B cell (primary cell): ENCODE results near the gene SF3B5. TPM values are rescaled to one million over a fixed set of nuclear protein-coding genes. Genes with fewer than 3 reads are reported as not detected.

Experiments used
- ATAC-seq: fragments of 200-7000 bp; cut with Tn5 transposase; one replicate; pipeline ENCODE4 v1.10.0; 2021; ENCODE audit warnings: low read depth, mild to moderate bottlenecking, moderate number of reproducible peaks, moderate library complexity
- CTCF ChIA-PET: fragments of 350-600 bp; sonication (Branson Sonifier 250); formaldehyde crosslinking; loops from one replicate; lab custom pipeline; 2021; ENCODE audit warnings: antibody characterized with exemption, inconsistent platforms; lab: Charles Lee
- POLR2A ChIA-PET: fragments of 350-600 bp; sonication (Branson Sonifier 250); formaldehyde crosslinking; loops from one replicate; lab custom pipeline; 2021; ENCODE audit warnings: antibody characterized with exemption; lab: Charles Lee
- DNase-seq: peaks from one replicate; pipeline ENCODE4 v3.0.0; 2013
- H2AFZ ChIP-seq: 2 replicates; pipeline ENCODE4 v1.6.1; 2012; ENCODE audit warnings: mild to moderate bottlenecking, low read depth, low read length; ENCODE audit not compliant: insufficient read depth, poor library complexity, severe bottlenecking
- H3K27ac ChIP-seq, 2 donors: 1 replicate in 1 of 2; 2 replicates in 1 of 2; pipeline ENCODE4 v1.5.1; 2012 to 2013; ENCODE audit warnings: low read length in 2 of 2, mild to moderate bottlenecking in 2 of 2, moderate library complexity in 1 of 2
- H3K27me3 ChIP-seq, 4 experiments: fragments of 200-600 bp in 1 of 4; sonication (generic) in 1 of 4; replicated peaks in 1 of 4; 1 replicate in 2 of 4; 2 replicates in 2 of 4; pipeline versions ENCODE4 v1.6.1 to v1.7.0; 2013 to 2016; ENCODE audit warnings: low read length in 3 of 4, mild to moderate bottlenecking in 2 of 4, mixed read lengths in 1 of 4, moderate library complexity in 1 of 4; ENCODE audit not compliant: insufficient read depth in 4 of 4, control insufficient read depth in 3 of 4; ENCODE audit errors: control extremely low read depth in 1 of 4
- H3K36me3 ChIP-seq, 2 experiments: replicated peaks in 1 of 2; 1 replicate in 1 of 2; 2 replicates in 1 of 2; pipeline versions ENCODE4 v1.6.1 to v1.7.1; 2013; ENCODE audit warnings: low read length in 1 of 2; ENCODE audit not compliant: insufficient read depth in 2 of 2, control insufficient read depth in 1 of 2; ENCODE audit errors: control extremely low read depth in 1 of 2, extremely low read depth in 1 of 2
- H3K4me1 ChIP-seq, 2 donors: fragments of 200-600 bp in 1 of 2; sonication (generic) in 1 of 2; 1 replicate in 1 of 2; 2 replicates in 1 of 2; pipeline versions ENCODE4 v1.5.1 to v1.6.1; 2013 to 2017; ENCODE audit warnings: low read length in 2 of 2; ENCODE audit not compliant: control insufficient read depth in 2 of 2, insufficient read depth in 2 of 2
- H3K4me2 ChIP-seq: replicated peaks from 2 replicates; pipeline ENCODE3; 2012; ENCODE audit warnings: mild to moderate bottlenecking, low read depth, low read length; ENCODE audit not compliant: poor library complexity, severe bottlenecking
- H3K4me3 ChIP-seq, 5 experiments: fragments of 200-600 bp in 1 of 5; sonication (generic) in 1 of 5; 1 replicate in 3 of 5; 2 replicates in 2 of 5; pipeline versions ENCODE4 v1.5.1 to v1.7.0; 2011 to 2016; ENCODE audit warnings: low read length in 4 of 5, mild to moderate bottlenecking in 4 of 5, low read depth in 2 of 5, control low read depth in 1 of 5, moderate library complexity in 1 of 5; ENCODE audit not compliant: insufficient read depth in 1 of 5; ENCODE audit errors: control extremely low read depth in 1 of 5, extremely low read depth in 1 of 5
- H3K79me2 ChIP-seq: fragments of 200-600 bp; sonication (generic); one replicate; pipeline ENCODE4 v1.6.0; 2016; ENCODE audit warnings: low read length; ENCODE audit not compliant: control insufficient read depth, insufficient read depth
- H3K9ac ChIP-seq: fragments of 200-600 bp; sonication (generic); 2 replicates; pipeline ENCODE4 v1.6.1; 2017; ENCODE audit warnings: mild to moderate bottlenecking, low read length, moderate library complexity
- H3K9me3 ChIP-seq, 3 donors: one replicate each; pipeline versions ENCODE4 v1.6.1 to v1.7.1; 2013; ENCODE audit warnings: low read length in 2 of 3; ENCODE audit not compliant: control insufficient read depth in 2 of 3, insufficient read depth in 1 of 3; ENCODE audit errors: control extremely low read depth in 1 of 3
- H4K20me1 ChIP-seq: 2 replicates; pipeline ENCODE4 v1.6.0; 2012; ENCODE audit warnings: mild to moderate bottlenecking, low read length; ENCODE audit not compliant: insufficient read depth, control insufficient read depth, poor library complexity, severe bottlenecking
- H3K27ac Mint-ChIP-seq: one replicate; pipeline ENCODE4 v1.8.0; 2021; ENCODE audit warnings: mixed read lengths
- H3K27me3 Mint-ChIP-seq: one replicate; pipeline ENCODE4 v1.8.0; 2021; ENCODE audit warnings: mixed read lengths
- H3K4me1 Mint-ChIP-seq: one replicate; pipeline ENCODE4 v1.8.0; 2021; ENCODE audit warnings: mixed read lengths
- H3K4me3 Mint-ChIP-seq: one replicate; pipeline ENCODE4 v1.8.0; 2021; ENCODE audit warnings: mixed read lengths
- H3K9me3 Mint-ChIP-seq: one replicate; pipeline ENCODE4 v1.8.0; 2022; ENCODE audit warnings: mixed read lengths; ENCODE audit not compliant: insufficient read depth
- CTCF ChIP-seq: fragments of 200-600 bp; IDR thresholded peaks from one replicate; pipeline ENCODE4 v1.8.0; 2022; ENCODE audit warnings: antibody characterized with exemption, mild to moderate bottlenecking
- EZH2 ChIP-seq: IDR thresholded peaks from 2 replicates; pipeline ENCODE4 v1.6.1; 2012; ENCODE audit warnings: borderline replicate concordance, low read depth, mild to moderate bottlenecking, moderate library complexity, low read length; ENCODE audit not compliant: insufficient read depth, poor library complexity, severe bottlenecking
- WGBS: methylation state at CpG from one replicate; pipeline ENCODE4 v1.1.5; 2013; ENCODE audit warnings: missing lambda C conversion rate; ENCODE audit not compliant: insufficient coverage; 5-methylcytosine and 5-hydroxymethylcytosine counted together
- intact Hi-C: fragments of 100-400 bp; cut with micrococcal nuclease; formaldehyde crosslinking; loops from one replicate; pipeline ENCODE4 v1.10.0; 2022
- polyA plus RNA-seq: library from polyadenylated mRNA; depleted of rRNA; stranded (reverse); fragments of >200 nt; gene quantifications from 2 replicates; pipeline ENCODE4 v1.2.3, GENCODE V29; 2012
- total RNA-seq, 2 donors: library from RNA; stranded (reverse); fragments of 120-200 nt in 1 of 2; gene quantifications; 1 replicate in 1 of 2; 2 replicates in 1 of 2; pipeline versions ENCODE4 v1.2.3 to v1.2.4, GENCODE V29; 2013 to 2022

Gene SF3B5
- total and polyA plus RNA-seq, 2 donors (not counting 1 experiment from before 2014, with no cell fraction given) = 111 to 360 TPM

DNA sequence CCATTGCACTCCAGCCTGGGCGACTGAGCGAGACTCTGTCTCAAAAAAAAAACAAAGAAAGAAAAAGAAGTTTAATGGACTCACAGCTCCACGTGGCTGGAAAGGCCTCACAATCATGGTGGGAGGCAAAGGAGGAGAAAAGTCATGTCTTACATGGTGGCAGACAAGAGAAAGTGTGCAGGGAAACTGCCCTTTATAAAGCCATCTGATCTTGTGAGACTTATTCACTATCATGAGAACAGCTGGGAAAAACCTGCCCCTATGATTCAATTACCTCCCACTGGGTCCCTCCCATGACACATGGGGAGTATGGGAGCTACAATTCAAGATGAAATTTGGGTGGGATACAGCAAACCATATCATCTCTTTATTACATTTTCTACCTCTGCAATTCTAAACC is 25.9 kb downstream of the SF3B5 start:
- no peaks in the 10 kb centered on the region for H3K9me3 Mint-ChIP-seq
- DNase-seq = no peak
- WGBS = 100% methylated on average over 2 of the region's 3 CpGs
- H3K4me1 Mint-ChIP-seq = peaks cover 22% of the 10 kb centered on the region
- Histone ChIP-seq H3K9ac (no peak overlapping the region), H2AFZ (no peak overlapping the region), H3K36me3 (no peaks in the 10 kb centered on the region), H3K9me3 (no peaks in the 10 kb centered on the region), H3K79me2 (no peaks in the 10 kb centered on the region), H3K4me1 (peaks cover 14 to 20% of the 10 kb centered on the region in 2 donors), H4K20me1 (no peaks in the 10 kb centered on the region), H3K27me3 (no peaks in the 10 kb centered on the region), H3K4me3 (no peak overlapping the region), H3K4me2 (no peak overlapping the region), H3K27ac (no peak overlapping the region)
- ChIA-PET POLR2A (no interaction called here), CTCF (interaction anchor here (1.4 to 1.5 kb wide), 2 partner anchors 10 to 56 kb away, joined by 3 to 4 read pairs; no protein-coding TSS in a partner anchor)
- no peak overlapping the region for H3K27ac Mint-ChIP-seq
- no peak for ATAC-seq
- no peak overlapping the region for H3K4me3 Mint-ChIP-seq
- intact Hi-C loops = no loop called here
- H3K27me3 Mint-ChIP-seq = no peaks in the 10 kb centered on the region
- no peak for TF ChIP-seq CTCF
- TF ChIP-seq EZH2 = no peak

DNA sequence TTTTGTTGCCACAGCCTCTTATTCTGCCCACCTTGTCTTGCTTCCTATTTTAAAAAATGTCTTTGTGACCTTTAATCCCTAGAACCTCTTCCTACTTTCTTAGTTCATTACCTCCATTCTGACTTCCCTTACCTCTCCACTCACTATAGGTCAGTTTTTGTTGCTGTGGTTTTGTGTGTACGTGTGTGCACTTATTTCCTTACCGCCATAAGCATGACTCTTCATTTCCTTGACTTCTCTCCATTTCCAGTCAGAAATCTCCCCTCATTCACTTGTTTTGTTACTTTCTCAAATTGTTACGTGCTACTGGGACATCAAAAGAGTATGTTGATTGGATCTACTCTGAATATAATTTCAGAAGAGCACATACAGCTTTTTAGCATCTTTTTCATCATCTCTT is 26.6 kb downstream of the SF3B5 start:
- no peak overlapping the region for H3K27ac Mint-ChIP-seq
- POLR2A ChIA-PET = no interaction called here
- no peak overlapping the region for H3K27ac ChIP-seq
- intact Hi-C loops = no loop called here
- peaks cover 23% of the 10 kb centered on the region for H3K4me1 Mint-ChIP-seq
- no peaks in the 10 kb centered on the region for H3K9me3 ChIP-seq
- no peak overlapping the region for H3K4me3 Mint-ChIP-seq
- no peaks in the 10 kb centered on the region for H3K36me3 ChIP-seq
- CTCF ChIA-PET = no interaction called here
- ATAC-seq (no peak), DNase-seq (no peak)
- H2AFZ ChIP-seq = no peak overlapping the region
- no CpG with 5 or more reads among the region's 3 CpGs for WGBS
- no peak overlapping the region for H3K4me3 ChIP-seq
- TF ChIP-seq EZH2 = no peak
- no peak for TF ChIP-seq CTCF
- no peaks in the 10 kb centered on the region for H3K27me3 ChIP-seq
- H3K27me3 Mint-ChIP-seq = no peaks in the 10 kb centered on the region
- H3K4me1 ChIP-seq = peaks cover 14 to 20% of the 10 kb centered on the region in 2 donors
- no peaks in the 10 kb centered on the region for H4K20me1 ChIP-seq
- no peaks in the 10 kb centered on the region for H3K9me3 Mint-ChIP-seq
- no peak overlapping the region for H3K4me2 ChIP-seq
- H3K9ac ChIP-seq = no peak overlapping the region
- no peaks in the 10 kb centered on the region for H3K79me2 ChIP-seq
